ENCODE results near the gene CBLIF. TPM values are rescaled to one million over a fixed set of nuclear protein-coding genes. Genes with fewer than 3 reads are reported as not detected.

Gene CBLIF
- total RNA-seq, 2 experiments from 2014 or later = not detected

- no peaks in the 10 kb centered on the region for H3K4me1 ChIP-seq (ENCODE audit: insufficient read depth, low read length, poor library complexity, severe bottlenecking)
- no peaks in the 10 kb centered on the region for H3K9me3 ChIP-seq (ENCODE audit: low read length)
- no peaks in the 10 kb centered on the region for H4K20me1 ChIP-seq (ENCODE audit: insufficient read depth, low read length)
- H3K27ac ChIP-seq (ENCODE audit: low read depth, low read length, poor library complexity, severe bottlenecking) = no peak overlapping the region
- BruUV-seq (replicated peaks) = no TSS peak
- H2AFZ ChIP-seq (ENCODE audit: low read length) = no peak overlapping the region
- no peaks in the 10 kb centered on the region for H3K36me3 ChIP-seq (ENCODE audit: insufficient read depth, low read length)
- DNase-seq (ENCODE audit: low spot score) = no peak
- CTCF ChIA-PET (ENCODE audit: unreplicated experiment) = no interaction called here
- H3K79me2 ChIP-seq (ENCODE audit: insufficient read depth, low read depth, low read length) = no peaks in the 10 kb centered on the region
- H3K4me2 ChIP-seq (ENCODE audit: low read length) = no peak overlapping the region
- POLR2A ChIA-PET = no interaction called here
- no peak overlapping the region for H3K4me3 ChIP-seq (ENCODE audit: low read depth, low read length, poor library complexity, severe bottlenecking)
- no peaks in the 10 kb centered on the region for H3K9me2 ChIP-seq (ENCODE audit: insufficient read depth, low read length)
- TF ChIP-seq CTCF (conservative IDR thresholded peaks at IDR 0.05; ENCODE audit: low read length) (no peak), EZH2phosphoT487 (IDR thresholded peaks at IDR 0.05; ENCODE audit: borderline replicate concordance, low read depth, low read length) (no peak)
- intact Hi-C loops (cut with micrococcal nuclease; ENCODE audit: unreplicated experiment) = no loop called here
These were observed 32.5 kb upstream of the CBLIF start for GRCh38 chr11:59877784-59878183.

GRCh38 chr11:59877325-59877724 is 32.0 kb upstream of the CBLIF start:
- intact Hi-C loops (cut with micrococcal nuclease; ENCODE audit: unreplicated experiment) = no loop called here
- POLR2A ChIA-PET = no interaction called here
- no peaks in the 10 kb centered on the region for H3K4me1 ChIP-seq (ENCODE audit: insufficient read depth, low read length, poor library complexity, severe bottlenecking)
- no peak overlapping the region for H3K4me3 ChIP-seq (ENCODE audit: low read depth, low read length, poor library complexity, severe bottlenecking)
- no TSS peak for BruUV-seq (replicated peaks)
- no peak overlapping the region for H2AFZ ChIP-seq (ENCODE audit: low read length)
- H3K27ac ChIP-seq (ENCODE audit: low read depth, low read length, poor library complexity, severe bottlenecking) = no peak overlapping the region
- H3K79me2 ChIP-seq (ENCODE audit: insufficient read depth, low read depth, low read length) = no peaks in the 10 kb centered on the region
- TF ChIP-seq CTCF (conservative IDR thresholded peaks at IDR 0.05; ENCODE audit: low read length) (no peak), EZH2phosphoT487 (IDR thresholded peaks at IDR 0.05; ENCODE audit: borderline replicate concordance, low read depth, low read length) (no peak)
- CTCF ChIA-PET (ENCODE audit: unreplicated experiment) = no interaction called here
- DNase-seq (ENCODE audit: low spot score) = no peak
- H3K9me2 ChIP-seq (ENCODE audit: insufficient read depth, low read length) = no peaks in the 10 kb centered on the region
- no peaks in the 10 kb centered on the region for H3K36me3 ChIP-seq (ENCODE audit: insufficient read depth, low read length)
- no peaks in the 10 kb centered on the region for H3K9me3 ChIP-seq (ENCODE audit: low read length)
- no peak overlapping the region for H3K4me2 ChIP-seq (ENCODE audit: low read length)
- H4K20me1 ChIP-seq (ENCODE audit: insufficient read depth, low read length) = no peaks in the 10 kb centered on the region

- ChIA-PET CTCF (ENCODE audit: unreplicated experiment) (no interaction called here), POLR2A (no interaction called here)
- Histone ChIP-seq H3K36me3 (ENCODE audit: insufficient read depth, low read length) (no peaks in the 10 kb centered on the region), H3K9me3 (ENCODE audit: low read length) (no peaks in the 10 kb centered on the region), H4K20me1 (ENCODE audit: insufficient read depth, low read length) (no peaks in the 10 kb centered on the region), H3K9me2 (ENCODE audit: insufficient read depth, low read length) (no peaks in the 10 kb centered on the region), H3K4me2 (ENCODE audit: low read length) (no peak overlapping the region), H3K4me1 (ENCODE audit: insufficient read depth, low read length, poor library complexity, severe bottlenecking) (no peaks in the 10 kb centered on the region), H3K27ac (ENCODE audit: low read depth, low read length, poor library complexity, severe bottlenecking) (no peak overlapping the region), H2AFZ (ENCODE audit: low read length) (no peak overlapping the region), H3K79me2 (ENCODE audit: insufficient read depth, low read depth, low read length) (no peaks in the 10 kb centered on the region), H3K4me3 (ENCODE audit: low read depth, low read length, poor library complexity, severe bottlenecking) (no peak overlapping the region)
- no peak for DNase-seq (ENCODE audit: low spot score)
- intact Hi-C loops (cut with micrococcal nuclease; ENCODE audit: unreplicated experiment) = no loop called here
- BruUV-seq (replicated peaks) = no TSS peak
- no peak for TF ChIP-seq CTCF (conservative IDR thresholded peaks at IDR 0.05; ENCODE audit: low read length)
- TF ChIP-seq EZH2phosphoT487 (IDR thresholded peaks at IDR 0.05; ENCODE audit: borderline replicate concordance, low read depth, low read length) = no peak
These were observed 30.7 kb upstream of the CBLIF start for GRCh38 chr11:59875856-59876519.
